Measurements from ENCODE around the gene PCYT1A. TPM values are rescaled to one million over a fixed set of nuclear protein-coding genes. Genes with fewer than 3 reads are reported as not detected.
"Not testable (repeated sequence)": the region's sequence is repeated elsewhere in the genome, so short reads cannot be mapped to it uniquely, and the experiment has no call there.

Gene PCYT1A
- polyA plus RNA-seq, 6 donors from 2014 or later = 8.2 to 18.0 (median 11.9) TPM

DNA sequence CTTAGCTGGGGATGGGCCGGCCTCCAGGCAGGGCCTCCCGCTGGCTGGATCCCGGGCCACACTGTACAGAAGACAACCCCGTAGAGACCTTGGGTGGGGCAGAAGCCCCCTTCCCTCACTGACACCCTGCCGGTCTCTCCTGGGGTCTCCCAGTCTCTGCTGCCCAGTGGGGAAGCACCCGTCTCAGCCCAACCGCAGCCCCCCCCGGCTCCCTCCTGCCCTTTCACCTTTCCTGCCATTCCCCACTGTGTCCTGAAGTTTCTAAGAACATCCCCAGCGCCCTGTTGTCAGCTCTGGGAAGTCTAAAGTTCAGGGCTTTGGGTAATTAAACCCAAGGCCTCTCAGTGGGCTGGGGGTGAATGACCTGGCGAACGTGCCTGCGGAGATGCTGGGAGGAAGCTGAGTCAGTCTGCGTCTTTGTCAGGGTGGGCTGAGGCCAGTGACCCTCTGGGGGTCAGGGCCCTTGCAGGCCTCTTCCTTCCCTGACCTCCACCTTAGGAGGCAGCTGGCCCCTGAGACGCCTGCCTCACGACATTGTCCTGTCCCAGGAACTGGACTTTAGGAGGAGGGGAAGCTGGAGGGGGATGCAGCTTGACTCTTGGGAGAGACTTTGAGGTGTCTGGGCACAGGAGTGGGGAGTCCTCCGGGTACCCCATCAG, 72.6 kb downstream of the PCYT1A start:
- H3K27me3 Mint-ChIP-seq = no peaks in the 10 kb centered on the region
- no peak for ATAC-seq (ENCODE audit: low read depth in 2 of 2)

GRCh38 chr3:196210673-196211556, 76.6 kb downstream of the PCYT1A start, which contains the start of gene ZDHHC19:
TSS of gene ZDHHC19 (minus strand) at chr3:196211400. CDS start at chr3:196211315, 85 bp downstream.
- DNase-seq (no peak), ATAC-seq (ENCODE audit: low read depth in 2 of 2) (no peak)
- H3K4me3 Mint-ChIP-seq = peak within 1 kb of the TSS in 2 of 8 donors; percentile 12 to 32
- no peaks in the 10 kb centered on the region for H3K9me3 Mint-ChIP-seq
- no peaks in the 10 kb centered on the region for H3K36me3 Mint-ChIP-seq
- peak within 1 kb of the TSS in 5 of 6 donors; percentile 37 to 88 (median 81) for H3K27ac Mint-ChIP-seq
- peaks cover 16 to 26% (median 17%) of the 10 kb centered on the region in 3 donors for H3K4me1 Mint-ChIP-seq
- no peaks in the 10 kb centered on the region for H3K27me3 Mint-ChIP-seq

More for the DNA sequence above, 72.6 kb downstream of the PCYT1A start:
- Mint-ChIP-seq H3K4me3 (peak overlapping the region in 1 of 8 donors; percentile 5), H3K27ac (peak overlapping the region in 1 of 6 donors; percentile 22), H3K36me3 (no peaks in the 10 kb centered on the region), H3K4me1 (peaks cover 17 to 24% (median 21%) of the 10 kb centered on the region in 3 donors), H3K9me3 (peaks cover 0 to 3% (median 0%) of the 10 kb centered on the region in 7 donors)
- DNase-seq = no peak

- H3K36me3 Mint-ChIP-seq; ATAC-seq (ENCODE audit: low read depth in 2 of 2); H3K9me3 Mint-ChIP-seq; DNase-seq; H3K27me3 Mint-ChIP-seq: not testable (repeated sequence)
- peaks cover 21 to 33% (median 25%) of the 10 kb centered on the region in 3 donors for H3K4me1 Mint-ChIP-seq
- peak overlapping the region in 1 of 8 donors; percentile 12 for H3K4me3 Mint-ChIP-seq
- peak overlapping the region in 2 of 6 donors; percentile 22 to 88 for H3K27ac Mint-ChIP-seq
Observed at GRCh38 chr3:196209944-196210672, 77.4 kb downstream of the PCYT1A start.

DNA sequence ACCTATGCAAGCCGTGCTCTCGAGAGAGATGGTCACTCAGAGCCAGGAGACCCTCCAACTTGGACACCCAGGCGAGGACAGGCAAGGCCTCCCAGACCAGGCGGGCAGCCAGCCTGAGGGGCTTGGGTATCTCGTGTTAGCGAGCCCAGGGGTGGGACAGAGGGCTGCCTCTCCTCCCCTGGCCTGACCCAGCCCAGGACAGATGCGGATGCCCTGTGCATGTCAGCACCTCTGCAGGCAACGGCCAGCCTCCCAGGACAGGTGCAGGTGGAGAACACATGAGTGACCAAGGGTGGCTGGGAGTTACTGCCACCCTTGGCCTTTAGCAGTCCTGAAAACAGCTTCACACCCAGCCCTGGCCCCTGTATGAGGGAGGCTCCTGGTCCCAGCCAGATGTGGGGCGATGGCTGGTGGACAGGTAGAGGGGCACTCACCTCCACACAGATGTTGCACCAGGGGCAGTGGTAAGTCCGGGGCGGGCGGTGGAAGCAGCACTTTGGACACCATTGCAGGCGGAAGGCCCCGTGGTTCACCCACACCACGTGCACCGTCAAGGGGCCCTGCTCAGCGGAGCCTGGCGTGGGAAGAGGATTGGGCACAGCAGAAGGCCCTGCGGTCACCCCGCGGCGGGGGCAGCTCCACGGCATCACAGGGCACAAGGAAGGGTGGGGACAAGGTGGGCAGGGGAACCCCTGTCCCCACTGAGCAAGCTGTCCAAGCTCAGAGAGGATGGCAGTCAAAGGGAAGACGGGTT, 78.4 kb downstream of the PCYT1A start:
- H3K4me3 Mint-ChIP-seq = peak overlapping the region in 6 of 8 donors; percentile 13 to 91 (median 76)
- DNase-seq (no peak), ATAC-seq (ENCODE audit: low read depth in 2 of 2) (no peak)
- H3K27me3 Mint-ChIP-seq = no peaks in the 10 kb centered on the region
- H3K36me3 Mint-ChIP-seq = no peaks in the 10 kb centered on the region
- H3K27ac Mint-ChIP-seq = no peak overlapping the region
- H3K4me1 Mint-ChIP-seq = peaks cover 27 to 43% (median 33%) of the 10 kb centered on the region in 3 donors
- H3K9me3 Mint-ChIP-seq = no peaks in the 10 kb centered on the region

GRCh38 chr3:196207833-196208607, 79.5 kb downstream of the PCYT1A start:
- Mint-ChIP-seq H3K27me3 (no peaks in the 10 kb centered on the region), H3K27ac (peak overlapping the region in 2 of 6 donors; percentile 78 to 91), H3K4me1 (peaks cover 38 to 54% (median 44%) of the 10 kb centered on the region in 3 donors), H3K36me3 (no peaks in the 10 kb centered on the region), H3K4me3 (peak overlapping the region; percentile 82 to 94 (median 86)), H3K9me3 (no peaks in the 10 kb centered on the region)
- ATAC-seq (ENCODE audit: low read depth in 2 of 2) = peak; percentile 56 to 63
- peak; percentile 52 for DNase-seq

- Mint-ChIP-seq H3K4me1 (peaks cover 45 to 61% (median 51%) of the 10 kb centered on the region in 3 donors), H3K27ac (peak overlapping the region in 4 of 6 donors; percentile 51 to 93 (median 68)), H3K4me3 (peak overlapping the region; percentile 82 to 94 (median 86)), H3K9me3 (no peaks in the 10 kb centered on the region), H3K36me3 (no peaks in the 10 kb centered on the region), H3K27me3 (no peaks in the 10 kb centered on the region)
- ATAC-seq (ENCODE audit: low read depth in 2 of 2) = peak; percentile 11 to 32
- DNase-seq = peak; percentile 27
Observed at GRCh38 chr3:196207159-196207832, 80.2 kb downstream of the PCYT1A start.

GRCh38 chr3:196205442-196206205, 81.9 kb downstream of the PCYT1A start:
- ATAC-seq (ENCODE audit: low read depth in 2 of 2); H3K9me3 Mint-ChIP-seq; DNase-seq; H3K27me3 Mint-ChIP-seq; H3K36me3 Mint-ChIP-seq: not testable (repeated sequence)
- Mint-ChIP-seq H3K4me1 (peaks cover 45 to 66% (median 55%) of the 10 kb centered on the region in 3 donors), H3K4me3 (peak overlapping the region in 6 of 8 donors; percentile 3 to 78 (median 44)), H3K27ac (peak overlapping the region in 4 of 6 donors; percentile 20 to 35 (median 23))

DNA sequence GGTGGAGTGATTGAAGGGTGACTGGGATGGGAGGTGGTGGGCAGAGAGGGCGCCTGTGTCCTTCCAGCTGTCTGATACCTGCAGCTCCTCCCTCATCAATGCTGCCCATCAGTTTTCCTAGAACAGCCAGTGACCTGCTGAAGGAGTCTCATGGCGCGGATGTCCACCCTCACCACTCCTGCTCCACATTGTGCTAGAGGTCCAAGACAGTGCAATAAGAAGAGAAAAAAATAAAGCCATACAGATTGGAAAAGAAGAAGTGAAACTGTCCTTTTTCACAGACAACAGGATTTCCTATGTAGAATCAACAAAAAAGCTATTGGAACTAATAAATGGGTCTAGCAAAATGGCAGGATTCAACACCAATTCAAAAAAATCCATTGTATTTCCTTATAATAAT, 83.7 kb downstream of the PCYT1A start:
- DNase-seq (peak; percentile 56), ATAC-seq (ENCODE audit: low read depth in 2 of 2) (peak; percentile 61)
- Mint-ChIP-seq H3K27ac (peak overlapping the region; percentile 74 to 98 (median 92)), H3K36me3 (no peaks in the 10 kb centered on the region), H3K4me1 (peaks cover 45 to 62% (median 55%) of the 10 kb centered on the region in 3 donors), H3K27me3 (no peaks in the 10 kb centered on the region), H3K4me3 (peak overlapping the region; percentile 41 to 89 (median 80)), H3K9me3 (no peaks in the 10 kb centered on the region)

DNA sequence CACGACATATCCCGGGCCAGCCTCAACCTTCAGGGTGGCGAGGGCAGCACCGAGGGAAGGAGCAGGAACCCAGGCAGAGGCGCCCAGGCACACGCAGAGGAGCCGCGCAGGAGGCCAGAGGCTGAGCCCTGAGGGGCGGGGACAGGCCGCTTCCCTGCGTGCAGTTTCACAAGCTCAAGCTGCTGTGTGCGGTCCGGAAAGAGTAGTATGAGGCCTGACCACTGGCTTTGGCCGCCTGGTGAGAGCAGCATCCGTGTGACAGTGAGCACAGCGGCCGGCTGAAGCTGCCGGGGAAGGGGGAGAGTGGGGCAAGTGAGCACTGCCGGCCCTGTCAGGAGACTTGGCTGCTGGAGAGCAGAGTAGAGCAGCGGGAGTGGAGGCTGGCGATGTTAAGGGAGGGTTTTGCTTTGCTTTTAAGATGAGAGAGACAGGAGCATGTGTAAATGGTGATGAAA, 85.0 kb downstream of the PCYT1A start:
- no peaks in the 10 kb centered on the region for H3K27me3 Mint-ChIP-seq
- ATAC-seq (ENCODE audit: low read depth in 2 of 2) (peak; percentile 31 to 44), DNase-seq (no peak)
- H3K27ac Mint-ChIP-seq = peak overlapping the region in 5 of 6 donors; percentile 25 to 97 (median 88)
- peaks cover 35 to 51% (median 45%) of the 10 kb centered on the region in 3 donors for H3K4me1 Mint-ChIP-seq
- H3K9me3 Mint-ChIP-seq = no peaks in the 10 kb centered on the region
- H3K4me3 Mint-ChIP-seq = peak overlapping the region; percentile 74 to 91 (median 83)
- H3K36me3 Mint-ChIP-seq = no peaks in the 10 kb centered on the region

DNA sequence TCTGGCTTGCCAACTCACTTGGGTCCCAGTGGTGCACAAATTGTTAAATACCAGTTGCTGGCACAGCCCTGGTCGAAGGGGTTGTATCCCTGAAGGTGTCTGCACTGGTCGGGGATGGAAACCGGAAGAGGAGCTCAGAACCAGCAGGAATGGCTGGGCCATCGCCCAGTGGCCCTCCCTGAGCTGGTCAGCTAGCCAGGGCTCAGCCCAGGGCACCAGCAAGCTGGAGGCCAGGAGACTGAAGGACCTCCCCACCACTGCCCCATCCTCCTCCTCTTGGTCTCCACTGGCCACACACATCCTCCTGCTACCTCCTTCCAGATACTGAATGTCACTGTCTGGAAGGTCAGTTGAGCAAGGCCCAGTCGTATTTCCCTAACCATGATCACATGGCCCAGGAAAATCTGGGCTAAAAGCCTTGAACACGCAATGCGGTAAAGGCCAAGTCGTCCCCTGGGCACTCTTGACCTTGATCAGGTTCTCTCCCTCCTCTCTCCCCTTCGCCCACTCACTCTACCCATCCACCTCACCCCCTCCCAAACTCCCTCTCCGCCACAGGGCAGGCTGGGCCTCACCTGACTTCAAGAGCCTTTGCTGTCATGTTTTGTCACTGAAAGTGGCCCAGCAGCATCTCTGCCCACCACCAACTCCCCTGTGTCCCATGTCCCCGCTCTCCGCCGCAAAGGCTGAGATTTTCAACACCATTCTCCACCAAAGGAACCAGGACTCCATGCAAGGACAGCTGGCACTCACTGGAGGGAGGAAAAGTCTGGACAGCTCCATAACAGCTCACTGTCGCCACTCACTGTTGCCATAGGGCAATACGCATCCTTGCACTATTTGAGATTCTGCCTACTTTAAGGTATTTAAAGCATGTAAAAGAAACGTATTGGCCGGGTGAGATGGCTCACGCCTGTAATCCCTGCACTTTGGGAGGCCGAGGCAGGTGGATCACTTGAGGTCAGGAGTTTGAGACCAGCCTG, 88.5 kb downstream of the PCYT1A start:
- no peak for DNase-seq
- Mint-ChIP-seq H3K4me1 (peaks cover 18 to 37% (median 21%) of the 10 kb centered on the region in 3 donors), H3K27ac (no peak overlapping the region), H3K4me3 (no peak overlapping the region), H3K36me3 (no peaks in the 10 kb centered on the region), H3K27me3 (no peaks in the 10 kb centered on the region), H3K9me3 (no peaks in the 10 kb centered on the region)
- ATAC-seq (ENCODE audit: low read depth in 2 of 2) = no peak
